Measurements from ENCODE around the gene COPS6.

Gene COPS6

DNA sequence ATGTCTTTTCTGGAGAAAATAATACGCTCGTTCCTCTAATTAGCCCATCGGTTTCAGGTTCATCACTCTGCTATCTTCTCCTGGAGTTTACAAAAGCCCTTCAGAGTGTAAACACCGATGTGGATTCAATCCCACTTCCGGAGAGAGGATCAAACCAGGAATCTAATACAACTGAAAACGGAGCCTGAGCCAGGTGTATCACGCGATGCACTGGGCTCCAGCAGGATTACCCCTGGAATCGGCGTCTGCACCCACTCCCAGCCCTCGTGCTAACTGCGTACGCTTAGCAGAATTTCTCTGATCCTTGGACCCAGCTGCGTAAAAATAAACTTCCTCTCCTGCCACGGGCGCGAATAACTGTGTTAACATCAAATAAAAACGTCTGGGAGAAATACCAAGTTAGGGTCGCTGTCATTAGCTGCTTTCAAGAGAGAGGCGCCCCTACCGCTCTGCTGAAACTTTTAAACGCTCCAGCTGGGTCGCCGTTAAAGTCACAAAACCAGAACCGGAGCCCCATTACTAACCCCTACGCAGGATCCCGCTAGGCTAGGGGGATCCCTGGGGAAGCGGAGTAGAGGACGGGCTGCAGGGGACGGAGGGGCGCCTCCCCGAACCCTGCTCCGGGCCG is 7.7 kb upstream of the COPS6 start:
- DNase-seq: peak in 2 of 3 donors; percentile 16 to 21

DNA sequence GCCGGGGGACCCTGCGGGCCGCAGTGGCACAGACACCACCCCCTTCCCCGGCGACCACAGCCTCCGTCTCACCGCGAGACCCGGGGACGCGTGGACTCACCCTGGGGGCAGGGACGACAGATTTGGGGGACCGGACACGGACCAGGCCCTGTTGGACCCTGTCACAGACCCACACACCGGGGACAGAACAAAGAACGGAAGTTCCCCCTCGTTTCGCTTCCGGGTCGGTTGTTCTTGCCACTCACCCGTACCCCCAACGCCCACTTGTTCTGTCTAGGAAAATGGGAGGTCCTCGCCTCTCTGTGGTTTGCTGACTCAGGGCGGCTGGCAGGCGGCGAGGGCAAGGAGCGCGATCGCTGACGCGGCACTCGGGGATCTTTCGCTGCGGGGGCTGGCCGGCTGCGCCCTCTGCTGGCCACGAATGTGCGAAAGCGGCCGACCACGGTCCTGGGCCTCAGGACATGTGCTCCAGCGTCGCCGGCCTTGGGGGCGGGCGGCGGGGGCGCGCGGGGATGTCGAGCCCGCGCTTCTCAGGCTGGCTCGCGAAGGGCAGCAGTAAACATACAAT is 7.2 kb upstream of the COPS6 start, which contains the start of gene ZNF3:
Gene ZNF3 (minus strand): TSS at position 189 of the 568 bp plus-strand sequence. CDS start 4,366 bp downstream, outside the sequence.
- DNase-seq: peak; percentile 99 to 100 (median 99)

DNA sequence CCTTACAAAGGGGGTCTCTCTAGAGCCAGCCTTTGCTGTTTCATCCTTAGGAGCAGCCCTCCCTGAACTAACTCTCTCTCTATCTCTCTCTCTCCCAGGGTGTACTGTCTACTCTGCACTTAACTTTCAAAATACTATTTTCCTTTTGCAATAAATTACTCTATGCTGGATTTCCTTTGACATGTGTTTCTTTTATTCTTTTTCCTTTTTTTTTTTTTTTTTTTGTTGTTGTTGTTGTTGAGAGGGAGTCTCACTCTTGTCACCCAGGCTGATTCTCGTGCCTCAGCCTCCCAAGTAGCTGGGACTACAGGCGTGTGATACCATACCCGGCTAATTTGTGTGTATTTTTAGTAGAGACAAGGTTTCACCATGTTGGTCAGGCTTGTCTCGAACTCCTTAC is 5.8 kb upstream of the COPS6 start:
- DNase-seq: no peak

DNA sequence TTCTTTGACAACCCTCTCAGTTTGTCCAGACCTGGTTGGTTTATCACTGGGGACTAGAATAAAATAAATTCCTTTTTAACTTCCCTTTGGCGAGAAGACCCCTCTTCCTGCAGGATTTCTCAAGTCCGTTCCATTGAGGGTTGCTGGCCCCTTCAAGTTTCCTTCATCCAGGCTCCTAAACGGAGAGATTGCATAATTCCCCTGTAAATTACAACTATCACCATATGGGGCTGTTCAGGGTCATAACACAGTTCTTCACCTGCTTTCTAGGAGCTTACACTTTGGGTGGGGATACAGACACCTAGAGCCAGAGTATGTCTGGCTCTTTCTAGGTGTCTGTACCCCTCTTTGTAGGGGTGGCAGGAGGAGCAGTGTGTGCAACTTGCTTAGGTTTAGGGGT is 3.3 kb upstream of the COPS6 start:
- no peak for DNase-seq

- no peak for DNase-seq
These were observed 1.6 kb upstream of the COPS6 start for GRCh38 chr7:100087055-100087750.

DNA sequence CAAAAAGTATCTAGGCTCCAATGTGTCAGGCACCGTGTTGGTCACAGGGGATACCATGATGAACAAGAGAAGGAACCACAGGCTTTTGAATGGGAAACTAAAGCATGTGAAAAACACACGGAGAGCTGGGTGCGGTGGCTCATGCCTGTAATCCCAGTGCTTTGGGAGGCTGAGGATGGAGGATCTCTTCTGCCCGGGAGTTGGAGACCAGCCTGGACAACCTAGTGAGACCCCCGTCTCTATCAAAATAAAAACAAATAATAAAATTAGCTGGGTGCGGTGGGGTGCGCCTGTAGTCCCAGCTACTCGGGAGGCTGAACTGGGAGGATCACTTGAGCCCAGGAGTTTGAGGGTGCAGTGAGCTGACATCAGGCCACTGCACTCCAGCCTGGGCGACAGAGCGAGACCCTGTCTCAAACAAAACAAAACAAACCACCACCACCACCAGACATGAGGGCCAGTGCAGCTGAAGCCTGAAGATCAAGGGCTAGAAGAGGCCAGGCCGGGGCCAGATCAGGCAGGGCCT is 611 bp upstream of the COPS6 start:
- DNase-seq: no peak

GRCh38 chr7:100089458-100090196 is 858 bp downstream of the COPS6 start:
- peak; percentile 14 to 27 (median 19) for DNase-seq

- DNase-seq: no peak
These were observed 2.0 kb downstream of the COPS6 start for GRCh38 chr7:100090527-100091410.

DNA sequence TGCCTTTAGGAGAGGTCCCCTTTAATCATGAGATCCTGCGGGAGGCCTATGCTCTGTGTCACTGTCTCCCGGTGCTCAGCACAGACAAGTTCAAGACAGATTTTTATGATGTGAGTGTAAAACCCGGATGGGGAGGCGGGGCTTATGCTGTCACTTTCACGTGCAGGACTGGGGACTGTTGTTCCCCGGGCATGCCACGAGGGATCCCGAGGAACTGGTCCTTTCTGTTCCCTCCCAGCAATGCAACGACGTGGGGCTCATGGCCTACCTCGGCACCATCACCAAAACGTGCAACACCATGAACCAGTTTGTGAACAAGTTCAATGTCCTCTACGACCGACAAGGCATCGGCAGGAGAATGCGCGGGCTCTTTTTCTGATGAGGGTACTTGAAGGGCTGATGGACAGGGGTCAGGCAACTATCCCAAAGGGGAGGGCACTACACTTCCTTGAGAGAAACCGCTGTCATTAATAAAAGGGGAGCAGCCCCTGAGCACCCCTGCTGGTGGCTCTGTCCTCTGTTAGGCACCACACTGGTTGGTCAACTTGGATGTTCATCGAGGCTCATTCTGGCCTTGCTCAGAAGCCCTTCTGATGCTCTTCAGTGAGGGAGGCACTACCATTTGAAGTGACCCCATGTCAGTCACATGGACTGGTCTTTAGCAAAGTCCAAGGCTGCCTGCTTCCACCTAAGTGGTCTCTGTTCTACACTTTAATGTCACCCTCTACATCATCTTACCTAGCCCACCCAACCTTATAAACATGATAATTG is 2.8 kb downstream of the COPS6 start:
- DNase-seq: no peak

DNA sequence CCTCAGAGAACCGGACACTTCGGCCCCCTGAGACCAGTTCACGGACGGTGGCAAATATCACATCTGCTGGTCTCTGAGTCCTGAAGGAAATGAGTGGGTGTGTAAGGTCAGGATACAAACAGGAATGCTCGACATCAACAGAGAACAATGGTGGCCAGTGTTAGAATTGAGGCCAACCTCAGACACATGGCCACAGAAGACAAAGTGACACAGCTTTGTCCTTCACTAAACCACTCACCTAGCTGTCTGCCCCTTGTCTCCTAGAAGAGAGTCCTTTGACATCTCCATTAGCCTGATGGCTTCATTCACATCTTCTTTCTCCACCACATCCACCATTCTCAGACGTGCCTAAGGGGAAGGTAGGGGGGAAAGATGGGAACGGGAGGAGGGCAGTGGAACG is 4.3 kb downstream of the COPS6 start:
- DNase-seq: no peak

DNA sequence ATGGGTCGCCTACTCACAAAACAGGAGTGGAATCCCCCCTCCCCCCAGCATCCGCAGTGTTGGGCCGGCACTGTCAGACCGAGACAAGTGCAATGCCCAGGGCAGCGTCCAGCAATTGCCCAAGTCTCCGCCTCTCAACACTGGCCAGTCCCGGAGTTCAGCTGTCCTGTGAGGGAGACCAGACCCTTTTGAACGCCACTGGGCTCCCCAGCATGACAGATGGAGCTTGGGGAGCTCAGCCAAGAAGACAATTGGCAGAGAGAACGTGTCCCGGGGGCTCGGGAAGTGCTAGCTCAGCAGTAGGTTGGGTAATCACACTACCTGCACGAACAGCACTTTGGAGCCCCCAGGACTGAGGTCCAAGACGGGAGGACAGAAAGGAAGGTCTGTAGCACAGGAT is 4.7 kb downstream of the COPS6 start:
- no peak for DNase-seq

DNA sequence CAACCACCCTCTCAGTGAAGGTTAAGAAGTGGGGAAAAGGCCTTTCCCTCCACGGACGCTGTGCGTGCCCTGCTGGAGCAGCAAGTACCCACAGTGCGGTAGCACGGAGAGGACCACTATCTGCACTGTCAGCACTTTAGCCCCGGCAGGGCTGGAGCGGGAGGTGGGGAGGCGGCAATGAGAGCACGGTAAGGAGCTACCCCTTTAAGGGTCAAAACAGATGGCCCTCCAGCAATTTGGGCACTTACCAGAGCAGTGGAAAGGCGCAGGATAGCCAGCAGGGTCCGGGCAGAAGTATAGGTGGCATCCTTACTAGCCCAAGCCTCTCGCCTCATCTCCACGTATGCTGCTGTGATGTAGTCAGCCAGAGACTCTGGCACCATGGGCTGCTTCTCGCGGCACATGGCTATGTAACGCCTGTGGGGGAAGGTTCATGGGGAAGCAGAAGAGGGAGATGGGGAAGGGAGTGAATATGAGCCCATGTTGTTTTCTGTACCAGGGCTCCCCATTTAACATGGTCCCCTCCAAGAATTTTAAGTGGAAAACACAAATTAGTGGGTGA is 5.2 kb downstream of the COPS6 start:
- DNase-seq: no peak

- DNase-seq: no peak
These were observed 6.5 kb downstream of the COPS6 start for GRCh38 chr7:100095289-100095688.

GRCh38 chr7:100095704-100096103 is 6.9 kb downstream of the COPS6 start:
- no peak for DNase-seq

GRCh38 chr7:100098913-100099312 is 10.1 kb downstream of the COPS6 start:
- DNase-seq: no peak

DNA sequence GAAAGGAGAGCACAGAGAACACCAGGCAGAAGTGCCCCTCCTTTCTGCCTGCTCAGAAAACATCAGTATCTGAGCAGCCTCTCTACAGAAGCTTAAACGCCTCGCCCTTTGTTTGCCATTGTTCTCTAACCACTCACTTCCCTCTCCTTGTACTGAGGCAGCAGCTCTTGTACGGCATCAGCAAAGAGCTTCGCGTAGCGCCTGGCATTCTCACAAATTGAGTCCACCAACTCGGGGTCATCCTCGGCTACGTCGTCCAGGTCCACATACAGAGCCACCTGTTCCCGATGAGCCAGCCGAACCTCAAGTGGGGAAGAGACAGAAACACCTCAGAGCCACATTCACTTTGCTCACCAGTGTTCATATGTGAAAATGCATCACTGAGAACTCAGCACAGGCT is 10.7 kb downstream of the COPS6 start:
- no peak for DNase-seq

DNA sequence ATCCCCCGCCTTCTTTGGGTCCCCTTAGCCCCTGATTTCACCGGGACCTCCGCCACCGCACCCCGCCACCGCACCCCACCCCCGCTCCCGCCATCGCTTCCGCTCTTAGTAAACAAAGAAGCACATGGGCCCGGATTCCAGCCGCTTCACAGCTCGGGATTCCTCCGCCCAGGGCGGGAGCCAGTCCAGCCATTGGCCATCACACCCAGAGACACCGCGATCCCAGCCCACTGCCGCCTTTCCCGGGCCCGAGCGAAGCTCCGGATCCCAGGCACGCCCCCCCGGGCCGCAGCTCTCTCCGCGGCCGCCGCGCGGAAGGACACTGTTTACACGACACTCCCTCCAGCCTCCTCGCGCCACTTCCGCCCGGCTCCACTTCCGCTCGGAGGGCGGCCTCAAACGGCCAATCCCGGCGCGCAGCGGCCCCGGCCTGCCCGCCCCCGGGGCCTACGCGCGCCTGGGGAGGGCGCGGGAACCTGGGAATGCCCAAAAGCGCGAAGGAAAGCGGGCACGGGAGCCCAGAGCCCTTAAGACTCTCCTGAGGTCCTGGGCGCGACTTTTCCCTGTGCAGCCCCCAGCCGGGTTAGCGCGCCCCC is 11.7 kb downstream of the COPS6 start:
- peak; percentile 97 to 99 (median 98) for DNase-seq

- peak; percentile 99 for DNase-seq
These were observed 12.5 kb downstream of the COPS6 start, which contains the start of the genes AP4M1 and MCM7 for GRCh38 chr7:100101016-100101862. AP4M1 (plus strand) TSS chr7:100101643; CDS start chr7:100101715, 72 bp downstream. MCM7 (minus strand) TSS chr7:100101397; CDS start chr7:100101294, 103 bp downstream.
